Panc1 (cell line): ENCODE measurements around the gene PPHLN1.

ENCODE experiments used
- TF ChIP-seq, protein P1 (sequence below): fragments of 450-650 bp; IDR thresholded peaks from 2 replicates; pipeline ENCODE4 v1.5.1; 2017; ENCODE audit warnings: mild to moderate bottlenecking
- TF ChIP-seq, protein P2 (sequence below), 2 experiments: IDR thresholded peaks; 2 replicates each; pipeline ENCODE4 v1.6.1; 2011 to 2012; ENCODE audit warnings: low read depth in 2 of 2, control low read depth in 1 of 2, low read length in 1 of 2, mild to moderate bottlenecking in 1 of 2, moderate library complexity in 1 of 2; ENCODE audit not compliant: insufficient read depth in 1 of 2

DNA sequence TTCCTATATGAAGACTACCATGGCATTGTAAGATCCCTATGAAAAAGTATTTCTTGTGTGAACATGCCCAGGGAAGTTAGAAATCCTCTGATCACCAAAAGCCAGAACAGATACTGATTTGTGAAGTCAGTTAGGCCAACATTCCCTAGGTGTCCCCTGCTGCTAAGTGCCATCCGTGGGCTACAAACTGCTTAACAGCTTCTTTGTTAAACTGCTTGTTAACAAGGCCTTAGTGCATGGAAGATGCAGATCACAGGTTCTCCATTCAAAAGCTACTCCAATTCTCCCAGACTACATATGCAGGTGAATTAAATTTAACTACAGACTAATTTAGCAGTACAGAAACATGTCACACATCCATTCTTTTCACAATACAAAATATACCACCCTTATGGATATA is 155.4 kb downstream of the PPHLN1 start:
- TF ChIP-seq, protein P1, sequence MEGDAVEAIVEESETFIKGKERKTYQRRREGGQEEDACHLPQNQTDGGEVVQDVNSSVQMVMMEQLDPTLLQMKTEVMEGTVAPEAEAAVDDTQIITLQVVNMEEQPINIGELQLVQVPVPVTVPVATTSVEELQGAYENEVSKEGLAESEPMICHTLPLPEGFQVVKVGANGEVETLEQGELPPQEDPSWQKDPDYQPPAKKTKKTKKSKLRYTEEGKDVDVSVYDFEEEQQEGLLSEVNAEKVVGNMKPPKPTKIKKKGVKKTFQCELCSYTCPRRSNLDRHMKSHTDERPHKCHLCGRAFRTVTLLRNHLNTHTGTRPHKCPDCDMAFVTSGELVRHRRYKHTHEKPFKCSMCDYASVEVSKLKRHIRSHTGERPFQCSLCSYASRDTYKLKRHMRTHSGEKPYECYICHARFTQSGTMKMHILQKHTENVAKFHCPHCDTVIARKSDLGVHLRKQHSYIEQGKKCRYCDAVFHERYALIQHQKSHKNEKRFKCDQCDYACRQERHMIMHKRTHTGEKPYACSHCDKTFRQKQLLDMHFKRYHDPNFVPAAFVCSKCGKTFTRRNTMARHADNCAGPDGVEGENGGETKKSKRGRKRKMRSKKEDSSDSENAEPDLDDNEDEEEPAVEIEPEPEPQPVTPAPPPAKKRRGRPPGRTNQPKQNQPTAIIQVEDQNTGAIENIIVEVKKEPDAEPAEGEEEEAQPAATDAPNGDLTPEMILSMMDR, result no peak
- TF ChIP-seq, protein P2, sequence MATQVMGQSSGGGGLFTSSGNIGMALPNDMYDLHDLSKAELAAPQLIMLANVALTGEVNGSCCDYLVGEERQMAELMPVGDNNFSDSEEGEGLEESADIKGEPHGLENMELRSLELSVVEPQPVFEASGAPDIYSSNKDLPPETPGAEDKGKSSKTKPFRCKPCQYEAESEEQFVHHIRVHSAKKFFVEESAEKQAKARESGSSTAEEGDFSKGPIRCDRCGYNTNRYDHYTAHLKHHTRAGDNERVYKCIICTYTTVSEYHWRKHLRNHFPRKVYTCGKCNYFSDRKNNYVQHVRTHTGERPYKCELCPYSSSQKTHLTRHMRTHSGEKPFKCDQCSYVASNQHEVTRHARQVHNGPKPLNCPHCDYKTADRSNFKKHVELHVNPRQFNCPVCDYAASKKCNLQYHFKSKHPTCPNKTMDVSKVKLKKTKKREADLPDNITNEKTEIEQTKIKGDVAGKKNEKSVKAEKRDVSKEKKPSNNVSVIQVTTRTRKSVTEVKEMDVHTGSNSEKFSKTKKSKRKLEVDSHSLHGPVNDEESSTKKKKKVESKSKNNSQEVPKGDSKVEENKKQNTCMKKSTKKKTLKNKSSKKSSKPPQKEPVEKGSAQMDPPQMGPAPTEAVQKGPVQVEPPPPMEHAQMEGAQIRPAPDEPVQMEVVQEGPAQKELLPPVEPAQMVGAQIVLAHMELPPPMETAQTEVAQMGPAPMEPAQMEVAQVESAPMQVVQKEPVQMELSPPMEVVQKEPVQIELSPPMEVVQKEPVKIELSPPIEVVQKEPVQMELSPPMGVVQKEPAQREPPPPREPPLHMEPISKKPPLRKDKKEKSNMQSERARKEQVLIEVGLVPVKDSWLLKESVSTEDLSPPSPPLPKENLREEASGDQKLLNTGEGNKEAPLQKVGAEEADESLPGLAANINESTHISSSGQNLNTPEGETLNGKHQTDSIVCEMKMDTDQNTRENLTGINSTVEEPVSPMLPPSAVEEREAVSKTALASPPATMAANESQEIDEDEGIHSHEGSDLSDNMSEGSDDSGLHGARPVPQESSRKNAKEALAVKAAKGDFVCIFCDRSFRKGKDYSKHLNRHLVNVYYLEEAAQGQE (IDR thresholded peaks at IDR 0.05; ENCODE audit: insufficient read depth in 1 of 2, low read depth in 2 of 2, low read length in 1 of 2), result no peak
